Measurements from ENCODE around the gene OPA3.

The OPA3 gene

DNA sequence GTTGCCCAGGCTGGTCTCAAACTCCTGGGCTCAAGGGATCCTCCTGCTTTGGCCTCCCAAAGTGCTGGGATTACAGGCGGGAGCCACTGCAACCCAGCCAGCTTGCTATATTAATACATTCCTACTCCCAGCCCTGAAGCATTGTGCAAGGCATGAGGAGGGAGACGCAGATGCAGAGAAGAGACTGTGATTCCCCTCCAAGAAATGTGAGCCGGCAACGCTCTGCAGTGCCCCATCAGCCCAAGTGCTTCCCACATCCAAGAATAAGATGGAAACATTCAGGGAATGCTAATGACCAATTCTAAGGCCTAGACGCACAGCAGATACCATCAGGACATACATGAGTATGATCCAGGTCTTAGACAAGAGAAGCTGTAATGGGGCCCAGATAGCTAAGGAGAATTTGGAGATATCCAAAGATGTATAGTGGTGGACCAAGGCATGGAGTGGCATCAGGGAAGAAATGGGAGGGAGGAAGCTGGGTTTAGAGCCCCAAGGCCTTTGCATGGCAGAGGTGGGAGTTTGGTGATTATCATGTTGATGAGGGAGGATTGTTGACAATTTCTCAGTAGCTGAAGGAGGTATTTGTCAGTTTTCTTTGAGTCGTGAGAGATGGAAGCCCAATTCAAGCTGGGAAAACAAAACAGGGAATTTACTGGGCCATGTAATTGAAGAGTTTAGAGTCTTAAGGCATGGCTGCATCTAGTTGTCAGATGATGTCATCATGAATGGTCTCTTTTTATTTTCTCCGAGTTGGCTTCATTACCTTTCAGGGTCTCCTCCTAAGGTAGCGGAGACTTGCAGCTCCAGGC lies 83.5 kb downstream of the OPA3 start:
- DNase-seq: no peak

DNA sequence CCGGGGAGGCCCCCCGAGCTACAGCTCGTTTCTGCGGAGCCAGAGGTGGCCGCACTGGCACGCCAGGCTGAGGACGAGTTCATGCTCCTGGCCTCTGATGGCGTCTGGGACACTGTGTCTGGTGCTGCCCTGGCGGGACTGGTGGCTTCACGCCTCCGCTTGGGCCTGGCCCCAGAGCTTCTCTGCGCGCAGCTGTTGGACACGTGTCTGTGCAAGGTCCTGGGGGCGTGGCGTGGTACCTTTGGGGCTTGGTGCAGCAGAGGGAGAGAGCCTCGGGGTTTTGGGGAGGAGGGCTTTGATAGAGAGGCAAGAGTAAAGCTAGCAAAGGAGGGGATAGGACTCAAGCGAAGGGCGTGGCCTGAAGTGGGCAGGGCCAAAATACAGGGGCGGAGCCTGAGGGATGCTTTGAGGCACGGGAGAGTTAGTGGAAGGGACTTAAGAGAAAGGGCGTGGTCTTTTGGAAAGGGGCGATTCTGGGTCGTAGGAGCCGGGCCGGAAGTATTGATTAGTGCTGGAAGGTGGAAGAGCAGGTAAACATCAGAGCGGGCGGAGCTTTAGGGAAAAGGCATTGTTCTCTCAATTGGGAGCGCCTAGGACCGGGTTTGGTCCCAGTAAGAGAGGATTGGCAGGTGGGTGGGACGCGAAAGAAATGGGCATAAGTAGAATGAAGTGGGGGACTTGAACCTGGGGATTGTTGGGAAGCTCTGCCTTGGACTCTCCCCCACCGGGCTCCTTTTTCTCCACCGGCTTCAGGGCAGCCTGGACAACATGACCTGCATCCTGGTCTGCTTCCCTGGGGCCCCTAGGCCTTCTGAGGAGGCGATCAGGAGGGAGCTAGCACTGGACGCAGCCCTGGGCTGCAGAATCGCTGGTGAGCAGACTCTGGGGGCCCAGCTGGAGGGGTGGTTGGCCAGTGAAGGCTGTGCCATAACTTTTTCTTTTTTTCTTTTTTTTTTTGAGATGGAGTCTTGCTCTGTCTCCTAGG lies 85.1 kb downstream of the OPA3 start:
- peak; percentile 44 to 50 for DNase-seq

GRCh38 chr19:45498411-45499195 lies 86.0 kb downstream of the OPA3 start, which contains the start of gene PPM1N:
PPM1N (plus strand) TSS chr19:45498443; CDS start chr19:45498473, 30 bp downstream.
- DNase-seq: no peak

GRCh38 chr19:45497791-45498190 lies 86.8 kb downstream of the OPA3 start:
- DNase-seq: no peak

- no peak for DNase-seq
Measured at GRCh38 chr19:45496349-45496953, 88.2 kb downstream of the OPA3 start.

DNA sequence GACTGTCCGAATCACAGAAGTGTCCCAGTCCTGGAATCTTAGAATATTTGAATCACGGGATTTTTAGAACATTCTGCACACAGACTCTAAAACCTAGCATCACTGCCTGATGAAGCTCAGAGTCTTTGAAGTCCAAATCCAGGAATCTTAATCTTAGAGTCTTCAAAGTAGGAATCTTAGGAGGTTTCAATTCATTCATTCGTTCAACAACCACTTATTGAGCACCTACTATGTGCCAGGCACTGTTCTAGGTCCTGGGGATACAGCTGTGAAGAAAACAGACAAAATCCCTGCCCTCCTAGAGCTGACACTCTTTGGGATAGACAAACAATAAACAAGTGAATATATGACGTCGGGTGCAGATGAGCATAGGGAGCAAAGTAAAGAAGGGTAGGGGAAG lies 89.4 kb downstream of the OPA3 start:
- no peak for DNase-seq

DNA sequence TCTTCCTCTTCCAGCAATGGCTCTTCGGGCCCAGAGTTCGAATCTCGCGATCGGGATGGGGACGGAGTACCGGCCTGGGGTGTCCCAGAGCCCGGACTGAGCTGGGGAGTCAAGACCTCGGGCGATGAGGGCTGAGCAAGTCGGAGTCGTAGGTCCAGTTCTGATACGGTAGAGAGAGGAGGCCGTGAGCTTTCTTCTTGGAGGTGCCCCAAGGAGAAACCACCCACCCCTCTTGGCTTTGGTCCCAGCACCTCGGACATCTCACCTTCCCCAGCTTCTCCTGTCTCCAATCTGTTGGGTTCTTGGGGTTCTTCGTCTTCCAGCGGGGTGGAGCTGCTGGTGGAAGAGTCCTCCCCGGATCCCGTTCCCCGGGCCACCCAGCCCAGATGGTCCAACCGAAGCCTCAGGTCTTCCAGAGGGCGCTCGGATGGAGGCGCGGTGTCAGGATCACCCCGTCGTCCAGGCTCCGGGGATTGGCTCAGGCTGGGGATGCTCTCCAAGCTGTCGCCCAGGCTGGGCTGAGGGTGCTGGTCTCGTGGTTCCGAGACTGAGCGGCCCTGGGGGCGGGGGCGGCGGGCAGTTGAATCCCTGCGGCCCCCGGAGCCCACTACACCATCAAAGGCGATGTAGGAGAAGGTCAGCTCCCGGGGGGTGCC lies 90.2 kb downstream of the OPA3 start:
- DNase-seq: no peak

DNA sequence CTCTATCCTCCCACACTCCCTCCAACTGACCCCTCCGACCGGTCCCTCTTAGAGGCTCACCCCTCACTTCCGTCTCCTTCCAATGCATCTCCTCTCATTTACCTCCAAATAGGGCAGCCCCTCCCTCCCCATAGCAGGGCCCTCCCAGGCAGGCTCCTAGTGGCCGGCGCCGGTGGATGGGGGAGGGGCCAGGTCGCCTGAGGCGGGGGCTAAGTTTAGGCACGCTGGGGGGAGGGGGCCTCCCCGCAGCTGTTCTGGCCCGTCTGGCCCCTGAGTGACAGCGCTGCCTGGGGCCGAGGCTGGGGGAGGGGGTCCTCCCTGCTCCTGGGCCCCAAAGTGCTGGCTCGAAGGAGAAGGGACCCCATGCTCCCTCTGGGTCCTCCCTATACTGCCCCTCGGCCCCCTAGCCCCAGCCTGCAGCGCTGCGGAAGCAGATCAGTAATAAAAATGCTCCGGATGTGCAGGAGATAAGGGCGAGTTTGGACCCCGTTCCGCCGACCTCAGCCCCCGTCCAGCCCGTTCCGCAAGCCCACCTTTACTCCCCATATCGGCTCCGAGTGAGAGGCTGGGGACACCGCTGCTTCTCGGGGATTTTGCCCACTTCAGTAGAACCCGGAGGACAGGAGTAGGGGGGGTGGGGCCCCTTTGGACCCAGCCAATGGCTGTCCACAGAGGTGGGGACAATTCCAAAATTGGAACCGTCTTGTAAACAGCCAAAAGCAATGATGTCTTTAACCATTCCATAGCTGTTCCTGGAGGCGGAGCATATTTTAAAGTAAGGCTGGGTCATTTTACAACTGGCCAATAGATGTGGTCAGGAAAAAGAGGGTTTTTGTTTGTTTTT lies 91.8 kb downstream of the OPA3 start:
- no peak for DNase-seq

DNA sequence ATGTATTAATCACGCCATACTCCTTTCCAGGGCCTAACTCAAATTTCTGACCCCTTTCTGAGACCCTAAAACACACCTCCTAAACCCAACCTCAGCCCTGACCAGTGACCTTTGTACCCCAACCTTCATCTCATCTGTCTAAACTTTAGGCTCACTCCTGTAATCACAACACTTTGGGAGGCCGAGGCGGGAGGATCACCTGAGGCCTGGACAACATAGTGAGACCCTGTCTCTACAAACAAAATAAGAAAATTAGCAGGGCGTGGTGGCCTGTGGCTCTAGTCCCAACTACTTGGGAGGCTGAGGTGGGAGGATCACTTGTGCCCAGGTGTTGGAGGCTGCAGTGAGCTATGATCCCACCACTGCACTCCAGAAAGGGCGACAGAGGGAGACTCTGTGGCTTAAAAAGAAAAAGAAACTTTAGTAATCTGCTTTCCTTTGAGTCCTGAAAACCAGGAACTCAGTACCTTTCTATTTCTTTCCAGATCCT lies 92.4 kb downstream of the OPA3 start:
- DNase-seq: no peak

DNA sequence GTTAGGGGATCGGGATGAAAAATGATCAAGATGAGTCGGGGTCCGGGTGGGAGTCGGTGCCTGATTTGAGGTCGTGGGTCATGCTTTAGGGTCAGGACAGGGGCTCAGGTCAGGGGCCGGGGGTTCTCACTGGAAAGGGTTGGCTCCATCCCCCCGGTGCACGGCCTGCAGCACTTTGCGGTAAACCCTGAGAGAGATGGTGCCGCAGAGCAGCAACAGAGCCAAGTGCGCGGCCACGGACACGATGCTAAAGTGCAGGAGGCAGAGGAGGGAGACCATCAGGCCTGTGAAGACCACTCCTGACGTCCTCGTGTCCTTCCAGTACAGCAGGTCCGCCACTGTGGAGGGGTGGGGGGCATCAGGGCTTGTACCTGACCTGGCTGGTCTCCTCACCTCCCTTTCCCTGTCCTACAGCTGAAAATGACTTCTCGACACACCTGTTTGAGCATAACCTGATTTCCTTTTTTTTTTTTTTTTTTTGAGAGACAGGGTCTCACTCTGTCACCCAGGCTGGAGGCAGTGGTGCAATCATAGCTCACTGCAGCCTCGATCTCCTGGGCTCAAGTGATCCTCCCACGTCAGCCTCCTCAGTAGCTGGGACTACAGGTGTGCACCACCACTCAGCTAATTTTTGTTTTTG lies 95.3 kb downstream of the OPA3 start:
- DNase-seq: no peak

- no peak for DNase-seq
Measured at GRCh38 chr19:45488708-45489107, 95.9 kb downstream of the OPA3 start.

DNA sequence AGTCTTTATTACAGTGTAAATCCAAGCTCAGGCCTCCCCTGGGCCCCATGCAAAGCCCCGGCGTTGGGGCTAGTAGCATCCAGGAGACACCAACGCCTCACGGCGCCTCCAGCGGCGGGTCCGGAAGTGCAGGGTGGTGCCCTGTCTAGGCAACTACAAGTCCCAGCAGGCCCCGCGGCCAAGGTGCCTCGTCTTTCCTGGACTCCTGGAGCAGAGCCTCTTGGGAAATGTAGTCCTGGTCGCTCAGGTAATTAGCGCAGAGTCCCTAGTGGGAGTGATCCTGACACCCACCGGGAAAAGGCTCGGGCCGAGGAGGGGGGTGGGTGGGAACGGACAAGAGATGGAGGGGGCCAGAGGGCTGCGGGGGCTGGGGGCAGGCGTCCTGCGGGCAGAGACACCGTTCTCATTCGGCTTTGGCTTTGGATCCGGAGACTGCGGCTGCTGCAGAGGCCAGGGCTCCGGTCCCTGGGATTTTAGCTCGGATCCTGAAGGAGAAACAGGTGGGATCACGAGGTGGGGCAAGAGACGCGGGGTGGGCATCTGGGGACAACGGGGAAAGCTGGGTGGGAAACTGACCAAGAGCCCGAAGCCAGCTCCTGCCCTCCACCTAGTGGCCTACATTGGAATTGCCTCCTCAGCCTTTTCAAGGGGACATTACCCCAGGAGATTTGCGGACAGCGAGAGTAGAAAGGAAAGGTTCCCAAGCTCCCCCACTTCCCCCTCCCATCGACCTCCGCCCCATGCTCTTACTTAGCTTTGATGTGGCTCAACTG lies 99.1 kb downstream of the OPA3 start:
- peak; percentile 96 for DNase-seq

DNA sequence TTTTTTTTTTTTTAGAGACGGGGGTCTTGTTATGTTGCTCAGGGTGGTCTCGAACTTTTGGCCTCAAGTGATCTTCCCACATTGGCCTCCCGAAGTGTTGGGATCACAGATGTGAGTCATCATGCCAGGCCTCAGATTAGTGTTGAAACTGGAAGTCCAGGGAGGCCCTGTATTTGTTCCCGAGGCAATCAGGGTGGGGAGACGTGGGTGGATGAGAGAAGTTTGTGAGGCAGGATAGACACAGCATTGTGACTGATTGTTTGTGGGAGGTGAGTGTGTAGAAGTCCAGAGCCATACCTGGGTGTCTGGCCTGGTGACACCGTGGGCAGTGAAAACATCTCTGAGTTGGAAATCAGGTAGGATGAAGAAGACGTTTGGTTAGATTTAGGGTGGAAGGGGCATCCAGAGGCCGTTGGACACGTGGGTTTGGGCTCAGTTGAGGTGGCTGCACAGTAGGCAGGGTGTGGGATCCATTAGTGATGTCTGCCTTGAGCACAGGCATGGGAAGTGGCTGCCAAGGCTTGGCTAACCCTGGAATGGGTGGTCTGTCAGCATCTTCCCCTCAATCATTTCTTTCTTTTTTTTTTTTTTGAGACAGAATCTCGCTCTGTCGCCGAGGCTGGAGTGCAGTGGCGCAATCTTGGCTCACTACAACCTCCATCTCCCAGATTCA lies 100.2 kb downstream of the OPA3 start:
- no peak for DNase-seq

- no peak for DNase-seq
Measured at GRCh38 chr19:45483033-45483432, 101.6 kb downstream of the OPA3 start.

GRCh38 chr19:45478454-45479238 lies 106.0 kb downstream of the OPA3 start:
- DNase-seq: peak; percentile 77 to 98

DNA sequence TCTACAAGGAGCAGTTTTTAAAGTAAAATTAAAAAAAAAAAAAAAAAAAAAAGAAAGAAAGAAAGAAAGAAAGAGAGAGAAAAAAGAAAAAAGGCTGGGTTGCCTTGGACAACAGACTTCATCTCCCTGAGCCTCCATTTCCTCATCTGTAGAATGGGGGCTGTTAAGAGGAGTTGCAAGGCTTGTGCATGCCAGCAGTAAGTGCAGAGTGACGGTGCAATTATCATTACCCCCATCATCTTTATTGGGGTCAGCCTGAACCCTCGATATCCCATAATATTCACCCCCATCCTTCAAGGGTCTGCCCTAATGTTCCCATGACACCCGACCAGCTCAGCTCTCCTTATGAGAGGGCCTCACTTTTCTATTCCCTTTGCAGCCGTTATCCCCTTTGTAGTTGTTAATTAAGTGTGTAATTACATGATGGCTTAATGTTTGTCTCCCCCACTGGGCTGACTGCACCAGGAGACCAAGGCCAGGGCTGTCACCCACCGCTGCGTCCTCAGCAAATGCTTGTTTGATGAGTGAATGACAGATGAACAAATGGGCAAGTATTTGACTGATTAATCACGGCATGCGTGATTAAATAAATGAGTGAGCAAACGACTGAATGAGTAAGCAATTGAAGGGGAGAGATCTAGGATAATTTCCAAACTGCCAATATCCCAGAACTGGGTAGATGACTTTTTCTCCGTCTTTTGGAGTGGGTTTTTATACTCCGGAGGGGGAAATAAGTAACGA lies 106.7 kb downstream of the OPA3 start:
- no peak for DNase-seq

Measured in NCI-H187 (cell line).